Muscle of back (tissue), 11 donors: ENCODE data around the gene SLC6A11. TPM values are rescaled to one million over a fixed set of nuclear protein-coding genes. Genes with fewer than 3 reads are reported as not detected.

Experiments
- DNase-seq, 3 donors: peaks; one replicate each; pipeline versions ENCODE4 v3.0.0 to v3.0.0-alpha.2; 2013
- polyA plus RNA-seq, 10 donors: library from polyadenylated mRNA; unstranded; fragments of 120-200 nt; gene quantifications; one replicate each; pipeline ENCODE4 v1.2.1, GENCODE V29; 2013; ENCODE audit not compliant: insufficient read length in 10 of 10

SLC6A11 gene
- polyA plus RNA-seq, 10 donors: 0.05 to 0.57 (median 0.20) TPM; not detected in 5

DNA sequence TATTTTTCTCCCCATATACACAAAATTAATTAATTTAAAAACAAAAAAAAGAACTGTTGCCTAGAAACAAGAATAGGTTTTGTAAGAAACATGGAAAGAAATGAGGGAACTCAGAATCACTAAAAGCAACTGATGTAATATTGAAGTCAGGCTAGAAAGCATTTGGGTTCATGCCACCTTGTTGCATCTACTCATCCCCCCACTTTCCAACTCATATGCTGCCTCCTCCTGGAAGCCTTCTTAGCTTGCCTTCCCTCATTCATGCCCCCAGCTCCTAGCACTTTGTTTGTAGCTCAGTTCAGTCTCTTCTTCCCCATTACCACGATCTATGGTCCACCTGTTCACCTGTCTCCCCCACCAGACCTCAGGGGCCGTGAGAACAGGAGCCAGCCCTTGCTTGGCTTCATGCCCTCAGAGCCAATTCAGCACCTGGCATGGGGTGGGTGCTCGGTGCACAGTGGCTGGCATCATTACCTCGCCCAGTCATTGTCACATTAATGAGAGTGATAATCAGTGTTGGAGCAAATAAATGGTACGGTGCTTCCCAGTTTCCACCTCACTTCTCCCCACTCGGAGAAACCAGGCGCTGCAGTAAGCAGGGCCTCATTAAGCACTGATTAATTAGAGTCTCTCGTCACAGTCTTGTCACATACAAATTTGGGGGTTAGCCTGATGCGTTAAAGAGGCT lies 114.1 kb downstream of the SLC6A11 start:
- no peak for DNase-seq

DNA sequence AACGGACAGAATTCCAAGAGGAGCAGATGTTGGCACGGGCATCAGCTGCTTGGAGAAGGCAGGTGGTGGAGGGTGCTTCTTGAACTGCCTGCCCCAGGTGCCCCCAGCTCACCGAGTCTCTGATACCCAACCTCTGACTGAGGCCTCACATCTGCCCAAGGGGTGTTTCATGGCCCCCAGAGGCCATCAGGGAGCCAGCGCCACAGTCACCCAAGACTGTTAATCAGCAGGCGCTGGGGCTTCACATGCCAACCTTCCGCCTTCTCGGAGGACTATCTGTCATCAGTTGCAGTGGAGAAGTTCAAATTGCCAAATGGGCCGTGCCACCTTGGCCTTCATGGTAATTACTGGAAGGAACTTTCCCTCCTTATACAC lies 114.6 kb downstream of the SLC6A11 start:
- DNase-seq: no peak

DNA sequence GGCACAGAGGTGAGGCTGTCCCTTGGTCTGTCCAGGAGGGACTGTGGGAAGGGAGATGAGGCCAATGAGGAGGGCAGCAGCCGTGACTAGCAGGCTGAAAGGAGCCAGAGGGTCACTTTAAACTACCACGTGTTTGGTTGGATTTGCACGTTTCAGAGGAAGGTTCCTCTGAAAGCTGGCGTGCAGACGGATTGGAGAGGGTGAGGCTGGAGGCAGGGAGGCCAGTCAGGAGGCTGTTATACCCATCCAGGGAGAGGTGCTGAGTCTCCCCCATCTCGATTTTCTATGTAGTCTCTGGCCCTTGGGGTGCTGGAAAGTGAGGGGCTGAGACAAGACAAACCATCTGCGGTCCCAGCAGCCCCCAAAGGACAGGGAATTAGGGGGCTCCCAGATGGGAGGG lies 116.6 kb downstream of the SLC6A11 start:
- no peak for DNase-seq

DNA sequence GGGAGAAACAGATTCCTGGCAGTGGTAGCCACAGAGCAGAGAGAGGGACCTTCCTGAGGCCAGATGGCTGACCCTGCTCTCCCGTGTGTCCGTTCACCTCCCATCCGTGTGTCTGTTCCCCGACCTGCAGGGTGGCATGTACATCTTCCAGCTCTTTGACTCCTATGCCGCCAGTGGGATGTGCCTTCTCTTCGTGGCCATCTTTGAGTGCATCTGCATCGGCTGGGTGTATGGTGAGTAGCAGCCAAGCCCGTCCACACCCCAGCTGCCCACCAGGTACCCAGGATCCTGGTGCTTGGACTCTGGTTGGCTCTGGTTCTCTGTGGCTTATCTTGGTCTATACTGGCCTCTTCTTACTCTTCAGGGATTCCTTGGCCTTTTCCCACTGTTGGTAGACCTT lies 117.0 kb downstream of the SLC6A11 start:
- no peak for DNase-seq

DNA sequence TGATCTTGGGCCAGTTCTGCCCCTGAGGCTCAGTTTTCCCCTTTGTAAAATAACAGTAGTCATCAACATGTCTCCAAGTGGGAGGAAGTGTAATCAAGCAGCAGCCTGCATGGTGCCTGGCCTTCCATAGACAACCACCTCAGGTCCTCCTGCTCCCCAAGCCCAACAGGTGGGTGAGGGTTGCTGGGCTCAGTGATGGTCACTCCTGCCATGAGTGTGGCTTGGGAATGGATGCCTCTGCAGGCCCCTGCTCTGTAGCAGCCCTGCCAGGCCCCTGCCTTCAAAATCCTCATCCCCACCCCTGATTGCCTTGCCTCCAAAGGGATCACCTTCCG lies 117.4 kb downstream of the SLC6A11 start:
- no peak for DNase-seq

DNA sequence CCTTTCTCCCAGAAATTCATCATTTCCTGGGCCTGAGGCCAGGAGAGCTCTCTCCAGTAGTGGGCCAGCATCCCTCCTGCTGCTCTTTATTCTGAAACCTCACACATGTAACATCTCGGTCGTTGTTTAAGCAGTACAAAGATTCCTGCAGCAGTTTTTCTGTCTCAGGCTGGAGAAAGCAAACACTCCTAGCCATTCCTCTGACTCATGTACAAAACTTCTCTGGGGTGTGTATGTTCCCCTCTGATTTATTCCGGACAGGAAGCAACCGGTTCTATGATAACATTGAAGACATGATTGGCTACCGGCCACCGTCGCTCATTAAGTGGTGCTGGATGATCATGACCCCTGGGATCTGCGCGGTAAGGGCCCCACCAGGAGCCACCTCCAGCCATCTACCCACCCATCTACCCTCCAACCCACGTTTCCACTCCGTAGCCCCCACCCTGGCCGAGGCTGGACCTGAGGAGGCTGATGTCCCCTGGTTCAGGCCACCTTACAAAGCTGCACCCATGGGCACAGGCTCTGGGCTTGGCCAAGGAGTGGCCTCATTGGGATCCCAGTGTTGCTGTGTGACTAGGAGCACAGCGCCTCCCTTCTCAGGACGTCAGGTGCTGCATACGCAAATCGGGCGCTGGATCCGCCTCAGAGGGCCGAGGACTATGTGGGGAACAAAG lies 117.9 kb downstream of the SLC6A11 start:
- peak in 1 of 3 donors; percentile 32 for DNase-seq

DNA sequence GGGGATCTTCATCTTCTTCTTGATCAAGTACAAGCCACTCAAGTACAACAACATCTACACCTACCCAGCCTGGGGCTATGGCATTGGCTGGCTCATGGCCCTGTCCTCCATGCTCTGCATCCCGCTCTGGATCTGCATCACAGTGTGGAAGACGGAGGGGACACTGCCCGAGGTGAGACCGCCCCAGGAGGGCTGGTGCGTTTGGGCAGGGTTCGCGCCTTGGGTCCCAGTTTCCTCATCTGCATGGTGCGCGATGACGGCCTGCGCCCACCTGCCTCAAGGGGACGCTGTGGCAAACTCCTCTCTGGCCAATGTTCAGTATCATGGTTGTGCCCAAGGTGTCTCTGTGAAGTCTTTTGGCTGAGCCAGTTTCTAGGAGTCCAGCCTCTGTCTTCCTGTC lies 119.0 kb downstream of the SLC6A11 start:
- DNase-seq: no peak

DNA sequence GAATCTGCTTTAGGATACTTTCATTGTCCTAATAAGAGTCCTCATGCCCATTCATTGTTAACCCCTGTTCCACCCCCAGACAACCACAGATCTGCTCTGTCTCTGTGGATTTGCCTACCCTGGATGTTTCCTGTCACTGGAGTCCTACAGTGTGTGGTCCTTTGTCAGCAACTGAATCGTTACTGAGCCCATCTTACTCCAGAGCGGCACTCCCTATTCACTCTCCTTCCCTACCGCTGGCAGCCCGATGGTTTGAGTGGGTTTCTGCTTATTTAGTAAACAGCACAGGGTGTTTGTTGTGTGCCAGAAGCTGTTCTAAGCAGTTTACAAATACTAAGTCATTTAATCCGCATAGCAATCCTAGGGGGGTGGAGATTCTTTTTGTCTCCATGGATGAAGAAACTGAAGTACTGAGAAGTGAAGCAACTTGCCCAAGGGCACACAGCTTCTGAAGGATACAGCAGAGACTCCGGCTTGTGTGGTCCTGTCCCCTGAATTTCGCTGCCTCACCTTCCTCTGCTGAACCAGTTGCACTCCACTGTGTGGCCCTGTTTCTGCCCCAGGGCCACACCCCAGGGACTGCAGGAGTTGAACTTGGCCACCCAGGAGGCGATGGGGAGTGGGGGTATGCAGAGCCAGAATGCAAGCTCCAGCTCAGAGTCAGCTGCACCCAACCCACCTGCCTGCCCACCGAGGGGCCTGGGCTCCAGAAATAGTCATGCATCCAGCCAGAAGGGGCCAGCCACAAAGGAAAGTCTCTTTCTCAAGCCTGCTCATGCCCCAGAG lies 120.0 kb downstream of the SLC6A11 start:
- DNase-seq: no peak

DNA sequence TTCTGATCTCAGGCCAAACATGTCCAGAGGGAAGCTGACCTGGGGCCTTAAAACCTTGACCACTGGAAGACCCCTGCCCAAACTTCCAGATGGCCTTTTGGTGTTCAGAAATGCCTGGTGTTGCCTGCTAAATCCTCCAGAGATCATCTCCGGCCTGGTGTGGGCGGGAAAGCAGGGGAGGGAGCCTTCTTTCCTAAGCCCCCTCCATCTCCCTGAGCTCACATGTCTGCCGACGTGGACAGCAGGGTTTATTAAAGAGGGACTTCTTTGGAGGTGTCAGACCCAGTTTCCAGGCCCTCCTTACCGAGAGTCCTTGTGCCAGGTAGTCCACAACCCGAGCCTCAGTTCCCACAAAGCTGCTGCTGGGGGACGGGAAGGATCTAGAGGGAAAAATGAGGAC lies 120.7 kb downstream of the SLC6A11 start:
- no peak for DNase-seq

DNA sequence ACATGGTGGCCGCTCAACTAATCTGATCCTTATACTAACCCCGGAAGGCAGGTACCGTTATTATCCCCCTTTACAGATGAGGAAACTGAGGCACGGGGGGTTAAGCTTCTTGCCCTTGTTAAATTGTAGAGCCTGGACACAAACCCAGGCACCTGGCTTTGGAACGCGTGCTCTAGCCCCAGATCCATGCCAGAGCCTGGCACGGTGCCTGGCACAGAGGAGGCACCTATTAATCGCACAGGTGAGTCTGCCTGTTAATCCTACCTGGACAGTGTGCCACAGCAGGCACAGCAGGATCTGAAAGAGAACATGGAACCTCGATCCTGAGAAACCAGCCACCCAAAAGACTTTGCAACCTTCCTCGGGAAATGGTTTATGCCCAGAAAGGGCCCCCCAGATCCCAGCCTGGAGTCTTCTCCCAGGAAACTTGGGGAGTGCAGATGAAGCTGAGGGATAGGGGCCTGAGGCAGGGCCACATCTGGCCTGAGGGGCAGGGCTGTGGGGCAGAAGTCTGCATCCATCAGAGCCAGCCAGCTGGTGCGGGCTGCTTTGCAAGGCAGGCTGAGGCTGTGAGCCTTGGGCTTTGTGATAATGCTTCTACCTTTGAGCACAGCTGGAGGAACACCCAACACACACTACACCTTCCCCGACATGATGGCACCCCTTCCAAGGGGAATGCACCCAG lies 121.3 kb downstream of the SLC6A11 start:
- DNase-seq: no peak

DNA sequence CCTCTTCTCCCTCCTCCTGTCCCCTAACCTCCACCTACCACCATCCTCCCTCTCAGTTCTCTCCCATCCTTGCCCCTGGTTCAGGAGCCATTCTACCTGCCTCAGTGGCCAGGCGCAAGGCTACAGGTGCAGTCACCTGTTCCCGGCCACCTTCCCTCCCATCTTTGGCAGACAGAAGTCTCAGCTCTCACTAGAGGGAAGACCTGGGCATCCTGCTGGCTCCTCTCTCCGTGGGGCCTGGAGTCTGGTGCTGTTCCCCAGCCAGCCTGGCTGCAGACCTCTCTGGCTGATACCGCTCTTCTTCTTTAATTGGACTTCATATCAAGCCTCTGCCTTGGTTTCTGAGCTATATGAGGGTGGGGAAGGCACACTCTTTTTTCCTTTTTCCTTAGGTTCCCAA lies 123.5 kb downstream of the SLC6A11 start:
- no peak for DNase-seq

DNA sequence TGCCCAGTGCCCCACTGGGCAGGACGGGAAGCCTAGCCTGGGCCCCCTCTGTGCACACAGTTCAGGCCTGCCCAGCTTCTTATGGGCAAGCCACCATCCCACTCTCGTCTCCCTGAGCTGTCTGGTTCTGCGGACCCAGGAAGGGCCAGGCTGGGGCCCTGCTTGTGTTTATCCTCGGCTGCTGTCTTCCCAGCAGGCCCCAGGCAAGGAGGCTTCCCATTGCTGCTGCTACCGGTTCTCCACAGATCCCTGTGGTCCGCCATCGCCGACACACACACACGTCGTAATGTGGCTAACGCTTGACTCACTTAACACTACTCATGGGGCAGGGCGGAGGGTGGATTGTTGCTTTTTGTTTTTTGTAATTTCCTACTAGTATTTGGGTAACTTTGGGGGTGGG lies 124.1 kb downstream of the SLC6A11 start:
- DNase-seq: no peak

DNA sequence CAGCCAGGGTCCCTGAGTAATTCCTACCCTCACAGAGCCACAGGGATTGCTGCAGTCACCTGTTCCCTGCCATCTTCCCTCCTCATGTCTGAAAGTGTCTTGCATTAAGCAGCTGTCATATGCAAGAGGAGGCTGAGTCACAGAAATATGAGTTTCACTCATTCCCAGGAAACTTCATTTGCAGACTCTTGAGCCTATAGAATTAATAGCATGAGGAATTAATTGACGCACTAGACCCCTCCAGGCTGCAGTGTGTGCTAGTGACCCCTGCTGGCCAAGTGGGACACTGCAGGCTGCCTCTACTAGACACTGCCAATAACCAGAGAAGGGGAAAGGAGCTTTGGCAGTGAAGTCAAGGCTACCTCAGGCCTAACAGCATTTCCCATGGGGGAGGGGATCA lies 125.9 kb downstream of the SLC6A11 start:
- DNase-seq: no peak

DNA sequence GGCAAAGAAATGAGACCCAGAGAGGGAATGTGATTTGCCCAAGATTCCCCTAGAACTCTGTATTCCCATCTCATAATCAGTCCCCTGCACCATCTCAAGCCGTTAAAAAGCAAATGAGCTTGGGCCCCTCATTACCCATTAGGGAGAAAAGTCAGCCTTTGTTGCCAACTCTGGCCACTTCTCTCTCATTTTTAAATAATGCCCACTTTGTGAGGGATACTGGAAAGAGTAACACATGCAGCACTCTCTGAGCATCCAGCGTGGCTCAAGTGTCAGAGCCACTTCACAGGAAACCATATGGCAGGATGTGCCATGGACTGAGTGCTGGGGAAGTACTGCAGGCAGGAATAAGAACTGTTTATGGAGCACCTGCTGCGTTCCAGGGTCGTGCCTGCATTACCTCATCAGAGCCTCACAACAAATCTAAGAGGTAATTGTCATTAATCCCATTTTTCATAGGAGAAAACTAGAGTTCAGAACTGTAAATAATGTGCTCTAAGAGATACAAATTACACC lies 126.7 kb downstream of the SLC6A11 start:
- no peak for DNase-seq

DNA sequence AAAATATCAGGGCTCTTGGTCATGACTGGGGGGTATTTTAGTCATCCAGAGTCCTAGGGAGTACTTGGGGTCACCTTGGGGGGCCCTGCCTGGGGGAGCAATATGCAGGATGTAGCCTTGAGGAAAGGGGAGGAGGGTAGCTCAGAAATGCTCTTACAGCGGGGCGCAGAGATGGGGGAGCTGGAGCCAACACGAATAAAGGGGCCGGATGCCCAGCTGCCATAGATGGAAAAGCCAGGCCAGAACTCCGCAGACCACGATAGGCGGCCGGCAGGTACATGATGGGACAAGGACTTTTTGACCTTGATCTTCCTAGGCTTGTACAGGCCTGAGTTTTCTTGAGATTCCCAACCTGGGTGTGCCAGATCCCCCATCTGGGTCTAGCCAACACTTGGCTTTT lies 128.8 kb downstream of the SLC6A11 start:
- DNase-seq: no peak

DNA sequence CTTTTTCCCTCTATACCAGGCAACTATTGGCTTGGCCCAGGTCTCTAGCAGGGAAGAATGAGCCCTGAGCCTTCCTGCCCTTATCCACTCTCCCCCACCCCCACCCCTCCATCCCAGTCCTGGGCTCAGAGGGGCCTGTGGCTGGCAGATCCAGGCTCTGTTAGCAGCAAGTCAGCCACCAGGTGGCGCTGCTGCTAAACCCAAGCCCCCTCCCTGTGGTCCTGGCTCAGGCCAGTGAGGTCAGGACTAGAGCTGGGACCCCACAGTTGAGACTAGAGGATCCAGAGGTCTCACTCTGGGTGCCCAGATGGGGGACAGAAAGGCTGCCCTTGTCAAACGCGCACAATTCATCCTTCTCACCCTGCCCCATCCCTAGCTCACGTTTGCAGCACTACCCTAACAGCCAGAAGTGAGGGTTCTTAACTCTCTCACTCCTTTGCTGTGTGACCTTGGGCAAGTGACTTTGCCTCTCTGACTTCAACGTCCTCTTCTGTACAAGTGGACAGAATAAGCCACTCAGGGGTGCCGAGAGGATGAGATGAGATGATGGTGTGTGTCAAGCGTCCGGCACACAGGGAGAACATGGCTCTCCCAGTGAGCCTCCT lies 129.8 kb downstream of the SLC6A11 start:
- DNase-seq: peak; percentile 43 to 77 (median 67)

DNA sequence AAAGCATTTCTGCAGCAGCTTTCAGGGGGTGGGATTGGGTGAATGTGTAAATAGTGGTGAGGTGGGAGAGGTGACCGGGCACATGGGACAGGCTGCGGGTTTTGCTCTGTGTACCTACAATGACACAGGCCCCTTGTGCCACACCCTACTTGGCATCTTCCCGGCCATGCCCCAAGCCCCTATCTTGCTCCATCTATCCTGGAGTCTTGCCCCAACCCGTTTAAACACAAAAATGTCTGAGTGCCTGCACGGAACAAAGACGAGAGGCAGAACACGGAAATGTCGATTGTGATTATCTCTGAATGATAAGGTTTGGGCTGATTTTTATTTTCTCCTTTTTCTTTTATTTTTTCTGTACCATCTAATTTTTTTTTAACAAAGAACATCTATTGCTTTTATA lies 130.5 kb downstream of the SLC6A11 start:
- DNase-seq: no peak

DNA sequence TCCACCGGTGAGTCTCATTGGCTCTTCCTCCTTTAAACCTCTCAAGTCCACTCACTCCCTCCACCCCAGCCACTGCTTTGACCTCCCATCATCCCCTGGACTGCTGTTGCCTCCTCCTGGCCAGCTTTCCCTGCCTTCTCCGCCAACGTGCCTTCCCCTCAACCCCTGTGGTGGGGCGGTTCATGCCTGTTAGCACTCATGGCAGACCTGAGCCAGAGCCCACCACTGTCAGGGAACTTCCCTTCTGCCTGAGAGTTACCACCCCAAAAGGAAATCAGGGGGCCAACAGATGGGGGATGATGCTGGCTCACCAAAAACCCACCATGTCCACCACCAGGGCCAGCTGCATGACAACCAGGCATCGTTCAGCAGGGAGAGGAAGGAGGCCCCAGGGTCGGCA lies 132.3 kb downstream of the SLC6A11 start:
- no peak for DNase-seq

DNA sequence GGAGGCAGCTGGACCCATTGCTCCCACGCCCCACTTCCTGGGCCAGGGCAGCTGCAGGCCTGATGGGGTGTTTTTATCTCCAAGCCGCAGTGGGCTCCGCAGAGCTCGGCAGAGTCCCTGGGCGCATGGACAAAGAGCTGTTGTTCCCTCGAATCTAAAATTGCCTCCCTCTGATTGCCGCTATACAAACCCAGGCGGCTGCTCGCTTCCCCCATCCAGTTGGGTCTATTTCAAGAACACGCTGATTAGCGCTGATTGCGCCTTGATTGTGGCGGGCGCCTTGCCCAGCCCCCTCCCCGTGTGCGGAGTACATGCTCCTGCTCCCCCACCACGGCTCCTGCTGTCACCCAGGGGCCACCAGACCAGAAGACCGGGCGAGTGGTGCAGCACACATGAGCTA lies 133.2 kb downstream of the SLC6A11 start:
- DNase-seq: no peak

DNA sequence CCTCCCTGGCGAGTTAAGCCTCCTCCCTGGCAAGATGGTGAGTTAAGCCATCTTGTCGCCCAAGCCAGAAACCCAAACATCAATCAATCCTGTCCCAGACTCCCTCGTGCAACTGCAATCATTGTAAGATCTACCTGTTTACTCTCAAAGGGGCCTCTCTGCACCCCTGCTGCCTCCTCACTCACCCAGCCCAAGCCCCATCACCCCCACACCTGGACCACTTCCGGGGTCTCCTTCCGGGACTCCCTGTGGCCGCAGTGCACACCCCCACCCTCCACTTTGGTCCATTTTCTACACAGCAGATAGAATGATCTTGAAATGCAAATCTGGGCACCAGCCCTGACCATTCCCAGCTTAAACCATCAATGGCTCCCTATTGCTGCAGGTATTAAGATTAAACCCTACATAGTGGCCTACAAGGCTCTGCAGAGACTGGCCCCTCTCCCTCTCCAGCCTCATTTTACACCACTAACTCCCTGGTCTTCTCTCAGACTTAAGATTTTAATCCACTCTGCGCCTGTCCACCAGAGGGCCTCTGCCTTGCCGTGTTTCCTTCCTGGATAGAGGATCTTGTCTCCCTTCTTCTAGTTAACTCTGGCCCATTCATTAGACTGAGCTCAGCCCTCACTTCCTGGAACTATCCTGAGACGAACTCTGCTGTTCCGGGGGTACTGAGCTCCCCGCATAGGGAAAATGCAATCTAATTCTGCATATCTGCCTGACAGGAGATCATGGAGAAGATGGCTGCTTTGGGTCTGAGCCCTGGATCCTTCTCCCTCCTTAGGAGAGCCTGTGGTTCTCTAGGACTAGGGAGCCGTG lies 134.7 kb downstream of the SLC6A11 start:
- peak; percentile 38 to 71 (median 48) for DNase-seq
